ENCODE results near the gene PHOSPHO2.

PHOSPHO2 gene

DNA sequence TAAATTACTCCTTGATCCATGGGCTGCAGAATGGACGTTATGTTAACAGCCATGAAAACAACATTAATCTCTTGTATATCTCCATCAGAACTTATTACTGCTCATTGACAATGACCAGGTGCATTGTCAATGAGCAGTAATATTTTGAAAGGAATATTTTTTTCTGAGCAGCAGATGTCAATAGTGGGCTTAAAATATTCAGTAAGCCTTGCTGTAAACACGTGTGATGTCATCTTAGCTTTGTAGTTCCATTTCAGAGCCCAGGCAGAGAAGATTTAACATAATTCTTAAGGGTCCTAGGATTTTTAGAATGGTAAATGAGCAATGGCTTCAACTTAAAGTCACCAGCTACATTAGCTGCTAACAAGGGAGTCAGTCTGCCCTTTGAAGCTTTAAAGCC is 26.7 kb upstream of the PHOSPHO2 start:
- Histone ChIP-seq H4K91ac (ENCODE audit: low read depth, low read length, poor library complexity) (no peak overlapping the region), H3K4ac (ENCODE audit: low read length) (no peak overlapping the region), H3K9me3 (replicated peaks in 1 of 2; ENCODE audit: control insufficient read depth in 2 of 2, insufficient read depth in 1 of 2, low read depth in 1 of 2, low read length in 2 of 2) (no peaks in the 10 kb centered on the region), H3K9ac (ENCODE audit: low read depth, low read length, poor library complexity) (no peak overlapping the region), H3K27me3 (ENCODE audit: control insufficient read depth in 3 of 3, insufficient read depth in 3 of 3, low read depth in 1 of 3, low read length in 3 of 3) (no peaks in the 10 kb centered on the region), H3K23ac (ENCODE audit: low read depth, low read length, poor library complexity) (no peak overlapping the region), H2BK12ac (ENCODE audit: low read length) (no peak overlapping the region), H2AK5ac (ENCODE audit: low read depth, low read length) (no peak overlapping the region), H3K18ac (ENCODE audit: low read length) (no peak overlapping the region), H2BK15ac (ENCODE audit: low read length) (no peak overlapping the region), H3K4me3 (ENCODE audit: low read length in 2 of 2) (no peak overlapping the region), H2BK5ac (ENCODE audit: low read length) (no peak overlapping the region), H2BK120ac (ENCODE audit: low read depth, low read length) (no peak overlapping the region), H3K79me1 (ENCODE audit: low read depth, low read length) (no peaks in the 10 kb centered on the region), H3K4me1 (ENCODE audit: control insufficient read depth in 2 of 2, insufficient read depth in 1 of 2, low read depth in 1 of 2, low read length in 2 of 2) (no peaks in the 10 kb centered on the region), H3K4me2 (ENCODE audit: insufficient read depth, low read length, poor library complexity, severe bottlenecking) (no peak overlapping the region), H3K27ac (replicated peaks; ENCODE audit: low read length) (no peak overlapping the region), H3K36me3 (replicated peaks in 1 of 2; ENCODE audit: control insufficient read depth in 2 of 2, insufficient read depth in 2 of 2, low read length in 2 of 2) (no peaks in the 10 kb centered on the region), H2AFZ (ENCODE audit: low read length) (no peak overlapping the region), H3K14ac (ENCODE audit: low read length) (no peak overlapping the region), H4K8ac (ENCODE audit: low read depth, low read length) (no peak overlapping the region)
- DNase-seq (ENCODE audit: low spot score) = no peak
- WGBS, 2 donors (ENCODE audit: extremely low coverage in 2 of 2, insufficient read length in 2 of 2, insufficient replicate concordance in 1 of 2) = no CpG with 5 or more reads among the region's 2 CpGs

DNA sequence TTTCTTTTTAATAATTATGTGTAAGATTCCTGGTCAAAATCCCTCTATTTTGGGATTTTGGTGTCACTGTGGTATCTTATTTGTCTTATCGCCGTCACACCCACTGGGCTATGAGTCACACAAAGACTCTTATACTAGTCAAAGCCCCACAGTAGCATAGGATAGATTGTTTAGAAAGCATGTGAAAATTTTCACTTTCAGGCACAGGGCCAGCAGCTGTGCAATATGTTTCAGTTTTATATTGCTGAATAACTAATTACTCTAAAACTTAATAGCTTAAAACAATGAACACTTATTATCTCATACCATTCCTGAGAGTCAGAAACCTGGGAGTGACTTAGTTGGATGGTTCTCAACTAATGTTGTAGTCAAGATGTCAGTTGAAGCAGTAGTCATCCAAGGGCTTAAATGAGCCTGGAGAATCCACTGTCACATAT is 24.0 kb upstream of the PHOSPHO2 start:
- WGBS, 2 donors (ENCODE audit: extremely low coverage in 2 of 2, insufficient read length in 2 of 2, insufficient replicate concordance in 1 of 2) = no CpG with 5 or more reads among the region's 2 CpGs
- Histone ChIP-seq H3K4ac (ENCODE audit: low read length) (no peak overlapping the region), H2BK12ac (ENCODE audit: low read length) (no peak overlapping the region), H3K27ac (replicated peaks; ENCODE audit: low read length) (no peak overlapping the region), H4K8ac (ENCODE audit: low read depth, low read length) (no peak overlapping the region), H3K23ac (ENCODE audit: low read depth, low read length, poor library complexity) (no peak overlapping the region), H3K4me3 (ENCODE audit: low read length in 2 of 2) (no peak overlapping the region), H3K9me3 (replicated peaks in 1 of 2; ENCODE audit: control insufficient read depth in 2 of 2, insufficient read depth in 1 of 2, low read depth in 1 of 2, low read length in 2 of 2) (no peaks in the 10 kb centered on the region), H2AK5ac (ENCODE audit: low read depth, low read length) (no peak overlapping the region), H2BK15ac (ENCODE audit: low read length) (no peak overlapping the region), H3K27me3 (ENCODE audit: control insufficient read depth in 3 of 3, insufficient read depth in 3 of 3, low read depth in 1 of 3, low read length in 3 of 3) (no peaks in the 10 kb centered on the region), H2BK5ac (ENCODE audit: low read length) (no peak overlapping the region), H3K4me2 (ENCODE audit: insufficient read depth, low read length, poor library complexity, severe bottlenecking) (no peak overlapping the region), H2BK120ac (ENCODE audit: low read depth, low read length) (no peak overlapping the region), H3K9ac (ENCODE audit: low read depth, low read length, poor library complexity) (no peak overlapping the region), H4K91ac (ENCODE audit: low read depth, low read length, poor library complexity) (no peak overlapping the region), H3K4me1 (ENCODE audit: control insufficient read depth in 2 of 2, insufficient read depth in 1 of 2, low read depth in 1 of 2, low read length in 2 of 2) (no peaks in the 10 kb centered on the region), H3K18ac (ENCODE audit: low read length) (no peak overlapping the region), H2AFZ (ENCODE audit: low read length) (no peak overlapping the region), H3K36me3 (replicated peaks in 1 of 2; ENCODE audit: control insufficient read depth in 2 of 2, insufficient read depth in 2 of 2, low read length in 2 of 2) (no peaks in the 10 kb centered on the region), H3K79me1 (ENCODE audit: low read depth, low read length) (no peaks in the 10 kb centered on the region), H3K14ac (ENCODE audit: low read length) (no peak overlapping the region)
- no peak for DNase-seq (ENCODE audit: low spot score)

DNA sequence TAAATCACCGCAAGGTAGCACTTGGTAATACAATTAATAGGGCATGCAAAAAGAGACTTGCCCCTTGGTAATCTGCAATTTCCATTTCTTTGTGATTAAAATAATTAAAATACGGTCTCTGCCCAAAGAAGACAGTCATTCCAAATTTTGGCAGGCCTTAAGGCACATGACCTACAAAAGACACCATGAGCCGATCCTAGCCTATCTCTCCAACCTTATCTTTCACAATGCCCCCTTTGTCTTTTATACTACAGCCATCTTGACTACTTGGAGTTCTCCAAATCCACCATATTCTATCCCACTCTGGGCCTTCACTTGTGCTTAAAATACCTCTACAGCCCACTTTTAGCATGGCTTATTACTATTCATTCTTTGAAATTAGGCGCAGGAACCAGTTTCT is 23.3 kb upstream of the PHOSPHO2 start:
- Histone ChIP-seq H3K79me1 (ENCODE audit: low read depth, low read length) (no peaks in the 10 kb centered on the region), H4K91ac (ENCODE audit: low read depth, low read length, poor library complexity) (no peak overlapping the region), H3K4me1 (ENCODE audit: control insufficient read depth in 2 of 2, insufficient read depth in 1 of 2, low read depth in 1 of 2, low read length in 2 of 2) (no peaks in the 10 kb centered on the region), H3K27me3 (ENCODE audit: control insufficient read depth in 3 of 3, insufficient read depth in 3 of 3, low read depth in 1 of 3, low read length in 3 of 3) (no peaks in the 10 kb centered on the region), H3K36me3 (replicated peaks in 1 of 2; ENCODE audit: control insufficient read depth in 2 of 2, insufficient read depth in 2 of 2, low read length in 2 of 2) (no peaks in the 10 kb centered on the region), H2BK12ac (ENCODE audit: low read length) (no peak overlapping the region), H2BK5ac (ENCODE audit: low read length) (no peak overlapping the region), H3K23ac (ENCODE audit: low read depth, low read length, poor library complexity) (no peak overlapping the region), H2BK120ac (ENCODE audit: low read depth, low read length) (no peak overlapping the region), H3K9me3 (replicated peaks in 1 of 2; ENCODE audit: control insufficient read depth in 2 of 2, insufficient read depth in 1 of 2, low read depth in 1 of 2, low read length in 2 of 2) (no peaks in the 10 kb centered on the region), H3K9ac (ENCODE audit: low read depth, low read length, poor library complexity) (no peak overlapping the region), H3K14ac (ENCODE audit: low read length) (no peak overlapping the region), H3K4me3 (ENCODE audit: low read length in 2 of 2) (no peak overlapping the region), H3K18ac (ENCODE audit: low read length) (no peak overlapping the region), H2AK5ac (ENCODE audit: low read depth, low read length) (no peak overlapping the region), H3K27ac (replicated peaks; ENCODE audit: low read length) (no peak overlapping the region), H3K4me2 (ENCODE audit: insufficient read depth, low read length, poor library complexity, severe bottlenecking) (no peak overlapping the region), H4K8ac (ENCODE audit: low read depth, low read length) (no peak overlapping the region), H2AFZ (ENCODE audit: low read length) (no peak overlapping the region), H2BK15ac (ENCODE audit: low read length) (no peak overlapping the region), H3K4ac (ENCODE audit: low read length) (no peak overlapping the region)
- WGBS, 2 donors (ENCODE audit: extremely low coverage in 2 of 2, insufficient read length in 2 of 2, insufficient replicate concordance in 1 of 2) = no CpG with 5 or more reads among the region's 4 CpGs
- DNase-seq (ENCODE audit: low spot score) = no peak

DNA sequence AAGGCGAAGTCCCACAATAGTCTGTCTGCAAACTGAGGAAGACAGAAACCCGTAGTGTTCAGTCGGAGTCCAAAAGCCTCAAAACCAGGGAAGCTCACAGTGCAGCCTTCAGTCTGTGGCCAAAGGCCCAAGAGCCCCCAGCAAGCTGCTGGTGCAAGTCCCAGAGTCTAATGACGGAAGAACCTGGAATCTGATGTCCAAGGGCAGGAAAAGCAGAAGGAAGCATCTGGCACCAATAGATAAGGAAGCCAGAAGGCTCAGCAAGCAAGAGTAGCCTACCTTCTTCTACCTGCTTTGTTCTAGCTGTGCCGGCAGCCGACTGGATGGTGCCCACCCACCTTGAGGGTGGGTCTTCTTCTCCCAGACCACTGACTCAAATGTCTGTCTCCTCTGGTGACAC is 21.9 kb upstream of the PHOSPHO2 start:
- DNase-seq (ENCODE audit: low spot score) = no peak
- Histone ChIP-seq H2AK5ac (ENCODE audit: low read depth, low read length) (no peak overlapping the region), H4K91ac (ENCODE audit: low read depth, low read length, poor library complexity) (no peak overlapping the region), H3K27ac (replicated peaks; ENCODE audit: low read length) (no peak overlapping the region), H4K8ac (ENCODE audit: low read depth, low read length) (no peak overlapping the region), H3K4me2 (ENCODE audit: insufficient read depth, low read length, poor library complexity, severe bottlenecking) (no peak overlapping the region), H3K79me1 (ENCODE audit: low read depth, low read length) (no peaks in the 10 kb centered on the region), H2BK120ac (ENCODE audit: low read depth, low read length) (no peak overlapping the region), H3K23ac (ENCODE audit: low read depth, low read length, poor library complexity) (no peak overlapping the region), H3K36me3 (replicated peaks in 1 of 2; ENCODE audit: control insufficient read depth in 2 of 2, insufficient read depth in 2 of 2, low read length in 2 of 2) (no peaks in the 10 kb centered on the region), H3K4ac (ENCODE audit: low read length) (no peak overlapping the region), H3K18ac (ENCODE audit: low read length) (no peak overlapping the region), H3K4me3 (ENCODE audit: low read length in 2 of 2) (no peak overlapping the region), H3K14ac (ENCODE audit: low read length) (no peak overlapping the region), H3K9me3 (replicated peaks in 1 of 2; ENCODE audit: control insufficient read depth in 2 of 2, insufficient read depth in 1 of 2, low read depth in 1 of 2, low read length in 2 of 2) (no peaks in the 10 kb centered on the region), H2BK5ac (ENCODE audit: low read length) (no peak overlapping the region), H2AFZ (ENCODE audit: low read length) (no peak overlapping the region), H3K9ac (ENCODE audit: low read depth, low read length, poor library complexity) (no peak overlapping the region), H2BK15ac (ENCODE audit: low read length) (no peak overlapping the region), H3K4me1 (ENCODE audit: control insufficient read depth in 2 of 2, insufficient read depth in 1 of 2, low read depth in 1 of 2, low read length in 2 of 2) (peaks cover 0 to 3% of the 10 kb centered on the region in 2 donors), H3K27me3 (ENCODE audit: control insufficient read depth in 3 of 3, insufficient read depth in 3 of 3, low read depth in 1 of 3, low read length in 3 of 3) (no peaks in the 10 kb centered on the region), H2BK12ac (ENCODE audit: low read length) (no peak overlapping the region)
- no CpG with 5 or more reads among the region's 6 CpGs for WGBS, 2 donors (ENCODE audit: extremely low coverage in 2 of 2, insufficient read length in 2 of 2, insufficient replicate concordance in 1 of 2)
